GM18951 (cell line): ENCODE measurements around the gene KIFC1.
"Not testable (repeated sequence)": the region's sequence is repeated elsewhere in the genome, so short reads cannot be mapped to it uniquely, and the experiment has no call there.

Experiments
- POLR2A ChIP-seq: IDR thresholded peaks from 4 replicates; pipeline ENCODE4 v1.6.1; 2011; ENCODE audit warnings: mild to moderate bottlenecking; ENCODE audit not compliant: insufficient read length, insufficient read depth; ENCODE audit errors: extremely low read depth
- in situ Hi-C: fragments of 300-500 bp; cut with MboI; formaldehyde crosslinking; loops from one replicate; pipeline ENCODE4 v1.12.0; 2022; ENCODE audit warnings: low sequenced_read_pairs, mixed read lengths, inconsistent platforms; ENCODE audit not compliant: unreplicated experiment

KIFC1 gene

GRCh38 chr6:33367009-33367714 is 24.5 kb upstream of the KIFC1 start:
- in situ Hi-C loops: no loop called here
- no peak for TF ChIP-seq POLR2A

GRCh38 chr6:33367715-33368025 is 24.0 kb upstream of the KIFC1 start:
- in situ Hi-C loops: not testable (repeated sequence)

GRCh38 chr6:33371901-33372300 is 19.7 kb upstream of the KIFC1 start:
- in situ Hi-C loops: not testable (repeated sequence)

GRCh38 chr6:33372526-33373123 is 19.0 kb upstream of the KIFC1 start:
- in situ Hi-C loops: no loop called here
- no peak for TF ChIP-seq POLR2A

- in situ Hi-C loops: no loop called here
- no peak for TF ChIP-seq POLR2A
Measured at GRCh38 chr6:33373960-33374910, 17.4 kb upstream of the KIFC1 start.

- no peak for TF ChIP-seq POLR2A
- in situ Hi-C loops: no loop called here
Measured at GRCh38 chr6:33375143-33375671, 16.4 kb upstream of the KIFC1 start.

GRCh38 chr6:33377171-33377570 is 14.5 kb upstream of the KIFC1 start:
- in situ Hi-C loops: no loop called here
- no peak for TF ChIP-seq POLR2A

- in situ Hi-C loops: not testable (repeated sequence)
Measured at GRCh38 chr6:33379184-33379583, 12.4 kb upstream of the KIFC1 start.

GRCh38 chr6:33380272-33380981 is 11.2 kb upstream of the KIFC1 start:
- in situ Hi-C loops: no loop called here
- no peak for TF ChIP-seq POLR2A

GRCh38 chr6:33383427-33384185 is 8.0 kb upstream of the KIFC1 start:
- in situ Hi-C loops: no loop called here

GRCh38 chr6:33384581-33385020 is 7.0 kb upstream of the KIFC1 start:
- TF ChIP-seq POLR2A: no peak
- in situ Hi-C loops: no loop called here

More at GRCh38 chr6:33383427-33384185, 8.0 kb upstream of the KIFC1 start:
- no peak for TF ChIP-seq POLR2A

GRCh38 chr6:33390173-33390572 is 1.4 kb upstream of the KIFC1 start:
- no peak for TF ChIP-seq POLR2A
- in situ Hi-C loops: no loop called here
